Measurements from ENCODE around the gene DUSP5.

DNA sequence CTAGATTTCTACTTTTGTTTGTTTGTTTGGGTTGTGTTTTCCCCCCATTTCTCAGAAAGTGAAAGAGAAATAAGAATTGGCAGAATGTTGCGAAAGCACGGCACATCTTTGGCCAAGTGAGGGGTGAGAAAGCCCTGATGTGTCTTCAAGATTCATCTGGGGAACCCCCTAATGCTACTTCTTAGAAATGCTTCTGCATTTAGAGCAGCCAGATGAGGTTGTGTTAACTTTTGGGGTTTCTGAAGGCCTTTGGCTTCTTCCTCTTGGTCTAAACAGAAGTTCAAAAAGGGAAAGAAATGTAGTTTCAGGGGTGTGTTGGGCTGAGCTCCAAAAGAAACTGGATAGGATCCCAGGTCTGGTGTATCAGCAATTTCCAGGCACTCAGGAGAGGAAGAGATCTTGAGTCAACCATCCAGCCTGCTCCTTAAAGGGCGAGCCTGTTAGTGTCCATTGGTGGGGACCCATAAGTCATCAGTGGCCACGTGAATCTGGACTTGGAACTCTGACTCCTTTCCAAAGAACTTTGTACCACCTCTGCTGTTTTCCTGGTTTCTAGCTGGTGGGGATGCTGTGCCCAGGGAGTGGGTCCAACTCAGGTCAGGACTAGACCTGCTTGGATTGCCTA, 6.5 kb downstream of the DUSP5 start:
- TF ChIP-seq, protein P1, sequence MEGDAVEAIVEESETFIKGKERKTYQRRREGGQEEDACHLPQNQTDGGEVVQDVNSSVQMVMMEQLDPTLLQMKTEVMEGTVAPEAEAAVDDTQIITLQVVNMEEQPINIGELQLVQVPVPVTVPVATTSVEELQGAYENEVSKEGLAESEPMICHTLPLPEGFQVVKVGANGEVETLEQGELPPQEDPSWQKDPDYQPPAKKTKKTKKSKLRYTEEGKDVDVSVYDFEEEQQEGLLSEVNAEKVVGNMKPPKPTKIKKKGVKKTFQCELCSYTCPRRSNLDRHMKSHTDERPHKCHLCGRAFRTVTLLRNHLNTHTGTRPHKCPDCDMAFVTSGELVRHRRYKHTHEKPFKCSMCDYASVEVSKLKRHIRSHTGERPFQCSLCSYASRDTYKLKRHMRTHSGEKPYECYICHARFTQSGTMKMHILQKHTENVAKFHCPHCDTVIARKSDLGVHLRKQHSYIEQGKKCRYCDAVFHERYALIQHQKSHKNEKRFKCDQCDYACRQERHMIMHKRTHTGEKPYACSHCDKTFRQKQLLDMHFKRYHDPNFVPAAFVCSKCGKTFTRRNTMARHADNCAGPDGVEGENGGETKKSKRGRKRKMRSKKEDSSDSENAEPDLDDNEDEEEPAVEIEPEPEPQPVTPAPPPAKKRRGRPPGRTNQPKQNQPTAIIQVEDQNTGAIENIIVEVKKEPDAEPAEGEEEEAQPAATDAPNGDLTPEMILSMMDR (IDR thresholded peaks at IDR 0.05; ENCODE audit: poor library complexity): no peak
- TF ChIP-seq EZH2 (IDR thresholded peaks at IDR 0.05; ENCODE audit: borderline replicate concordance) (no peak), EZH2phosphoT487 (IDR thresholded peaks at IDR 0.05; ENCODE audit: low read depth, severe bottlenecking, unreplicated experiment) (no peak)
